Lower leg skin (tissue), 3 donors: Measurements from ENCODE around the gene SLC39A11.

Source experiments
- POLR2A ChIP-seq, 2 donors: fragments of 450-650 bp; IDR thresholded peaks; one replicate each; pipeline ENCODE4 v1.6.1; 2016 to 2017; ENCODE audit warnings: antibody characterized with exemption in 2 of 2, mild to moderate bottlenecking in 1 of 2, moderate library complexity in 1 of 2
- TF ChIP-seq, protein P1 (sequence below), 3 donors: fragments of 450-650 bp; IDR thresholded peaks; one replicate each; pipeline ENCODE4 v1.5.1; 2016; ENCODE audit warnings: antibody characterized with exemption in 3 of 3, mild to moderate bottlenecking in 3 of 3, moderate library complexity in 2 of 3

DNA sequence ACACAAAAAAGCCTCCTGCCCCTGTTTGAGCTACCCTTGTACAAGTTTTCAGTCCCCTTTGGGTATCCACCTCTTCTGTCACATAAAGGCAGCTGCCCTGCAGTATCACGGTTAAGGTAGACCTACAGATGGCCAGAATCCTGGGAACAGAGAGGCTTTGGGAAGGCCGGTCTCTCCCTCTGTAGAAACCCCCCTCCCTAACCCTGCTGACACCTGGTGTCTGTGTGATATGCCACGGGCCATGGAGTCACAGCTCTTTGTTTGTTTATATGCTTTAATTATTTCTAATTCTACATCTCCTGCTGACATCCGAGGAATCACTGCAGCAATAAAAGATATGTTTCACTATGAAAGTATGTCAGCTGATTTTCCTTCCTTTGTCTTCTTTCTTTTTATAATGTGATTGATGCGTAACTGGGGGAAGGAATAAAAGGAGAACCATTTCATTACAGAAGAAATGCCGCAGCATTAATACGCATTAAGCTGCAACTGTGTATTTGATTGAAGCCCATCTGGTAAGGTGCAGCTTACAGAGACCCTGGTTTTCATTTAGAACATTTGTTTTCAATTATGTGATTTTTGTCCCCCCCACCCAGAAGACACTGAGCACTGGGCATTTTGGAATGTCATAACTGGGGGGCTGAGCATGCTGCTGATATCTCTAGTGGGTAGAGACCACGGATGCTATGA lies 142.1 kb downstream of the SLC39A11 start:
- no peak for TF ChIP-seq POLR2A (IDR thresholded peaks at IDR 0.05)
- TF ChIP-seq, protein P1, sequence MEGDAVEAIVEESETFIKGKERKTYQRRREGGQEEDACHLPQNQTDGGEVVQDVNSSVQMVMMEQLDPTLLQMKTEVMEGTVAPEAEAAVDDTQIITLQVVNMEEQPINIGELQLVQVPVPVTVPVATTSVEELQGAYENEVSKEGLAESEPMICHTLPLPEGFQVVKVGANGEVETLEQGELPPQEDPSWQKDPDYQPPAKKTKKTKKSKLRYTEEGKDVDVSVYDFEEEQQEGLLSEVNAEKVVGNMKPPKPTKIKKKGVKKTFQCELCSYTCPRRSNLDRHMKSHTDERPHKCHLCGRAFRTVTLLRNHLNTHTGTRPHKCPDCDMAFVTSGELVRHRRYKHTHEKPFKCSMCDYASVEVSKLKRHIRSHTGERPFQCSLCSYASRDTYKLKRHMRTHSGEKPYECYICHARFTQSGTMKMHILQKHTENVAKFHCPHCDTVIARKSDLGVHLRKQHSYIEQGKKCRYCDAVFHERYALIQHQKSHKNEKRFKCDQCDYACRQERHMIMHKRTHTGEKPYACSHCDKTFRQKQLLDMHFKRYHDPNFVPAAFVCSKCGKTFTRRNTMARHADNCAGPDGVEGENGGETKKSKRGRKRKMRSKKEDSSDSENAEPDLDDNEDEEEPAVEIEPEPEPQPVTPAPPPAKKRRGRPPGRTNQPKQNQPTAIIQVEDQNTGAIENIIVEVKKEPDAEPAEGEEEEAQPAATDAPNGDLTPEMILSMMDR (IDR thresholded peaks at IDR 0.05): no peak
